OCI-LY1 (cell line): ENCODE results near the gene PCDHGB4.
"Not testable (repeated sequence)": the region's sequence is repeated elsewhere in the genome, so short reads cannot be mapped to it uniquely, and the experiment has no call there.

Source experiments
- H2AFZ ChIP-seq: fragments of 200-600 bp; sonication (generic), shearing (Covaris generic); 2 replicates; pipeline ENCODE4 v1.6.0; 2014; ENCODE audit warnings: antibody characterized with exemption, mild to moderate bottlenecking, low read length
- H3F3A ChIP-seq: fragments of 200-600 bp; sonication (generic), shearing (Covaris generic); 2 replicates; pipeline ENCODE4 v1.6.0; 2014; ENCODE audit warnings: mild to moderate bottlenecking, antibody characterized with exemption, low read length, moderate library complexity; ENCODE audit not compliant: insufficient read depth
- H3K27ac ChIP-seq: fragments of 200-600 bp; sonication (generic); 2 replicates; pipeline ENCODE4 v1.5.1; 2014; ENCODE audit warnings: low read length, mixed run types, mild to moderate bottlenecking, low read depth; ENCODE audit not compliant: poor library complexity, severe bottlenecking
- H3K27me3 ChIP-seq: fragments of 200-600 bp; sonication (generic); 2 replicates; pipeline ENCODE4 v1.6.0; 2014; ENCODE audit warnings: antibody characterized with exemption, mild to moderate bottlenecking, low read length, moderate library complexity; ENCODE audit not compliant: insufficient read depth
- H3K36me3 ChIP-seq: fragments of 200-600 bp; sonication (generic); 2 replicates; pipeline ENCODE4 v1.6.1; 2014; ENCODE audit warnings: mild to moderate bottlenecking, antibody characterized with exemption, low read length, moderate library complexity, mixed read lengths; ENCODE audit not compliant: insufficient read depth
- H3K4me1 ChIP-seq: fragments of 200-600 bp; sonication (generic); 2 replicates; pipeline ENCODE4 v1.5.1; 2014; ENCODE audit warnings: mild to moderate bottlenecking, low read length, moderate library complexity; ENCODE audit not compliant: insufficient read depth, severe bottlenecking
- H3K4me2 ChIP-seq: fragments of 200-600 bp; sonication (generic), shearing (Covaris generic); 2 replicates; pipeline ENCODE4 v1.6.1; 2014; ENCODE audit warnings: low read length
- H3K4me3 ChIP-seq: fragments of 200-600 bp; sonication (generic); 2 replicates; pipeline ENCODE4 v1.5.1; 2014; ENCODE audit warnings: low read length, low read depth, mild to moderate bottlenecking, mixed read lengths; ENCODE audit not compliant: poor library complexity, severe bottlenecking
- H3K79me2 ChIP-seq: fragments of 200-600 bp; shearing (Covaris generic); 2 replicates; pipeline ENCODE4 v1.6.1; 2016; ENCODE audit warnings: mixed run types, low read length, mixed read lengths; ENCODE audit not compliant: insufficient read depth
- H3K9ac ChIP-seq: fragments of 200-600 bp; sonication (generic), shearing (Covaris generic); 2 replicates; pipeline ENCODE4 v1.6.1; 2014; ENCODE audit warnings: mild to moderate bottlenecking, low read length, mixed read lengths
- H3K9me2 ChIP-seq: fragments of 200-600 bp; sonication (generic), shearing (Covaris generic); 2 replicates; pipeline ENCODE4 v1.6.1; 2014; ENCODE audit warnings: low read depth, mild to moderate bottlenecking, low read length, mixed read lengths
- H3K9me3 ChIP-seq: fragments of 200-600 bp; shearing (Covaris generic); 2 replicates; pipeline ENCODE4 v1.6.1; 2014; ENCODE audit warnings: low read length, mixed read lengths
- H4K20me1 ChIP-seq: fragments of 200-600 bp; sonication (generic), shearing (Covaris generic); 2 replicates; pipeline ENCODE4 v1.6.0; 2016; ENCODE audit warnings: mild to moderate bottlenecking, low read length; ENCODE audit not compliant: insufficient read depth
- EZH2 ChIP-seq: fragments of 200-600 bp; sonication (generic), shearing (Covaris generic); IDR thresholded peaks from 2 replicates; pipeline ENCODE4 v1.8.0; 2017; ENCODE audit warnings: borderline replicate concordance, mixed run types, mild to moderate bottlenecking, antibody characterized with exemption, low read length, moderate library complexity, mixed read lengths
- TF ChIP-seq, protein P1 (sequence below): fragments of 200-600 bp; sonication (generic), shearing (Covaris generic); IDR thresholded peaks from 2 replicates; pipeline ENCODE4 v1.5.1; 2017; ENCODE audit warnings: mild to moderate bottlenecking, antibody characterized with exemption, low read length, moderate library complexity, mixed read lengths

PCDHGB4 gene

DNA sequence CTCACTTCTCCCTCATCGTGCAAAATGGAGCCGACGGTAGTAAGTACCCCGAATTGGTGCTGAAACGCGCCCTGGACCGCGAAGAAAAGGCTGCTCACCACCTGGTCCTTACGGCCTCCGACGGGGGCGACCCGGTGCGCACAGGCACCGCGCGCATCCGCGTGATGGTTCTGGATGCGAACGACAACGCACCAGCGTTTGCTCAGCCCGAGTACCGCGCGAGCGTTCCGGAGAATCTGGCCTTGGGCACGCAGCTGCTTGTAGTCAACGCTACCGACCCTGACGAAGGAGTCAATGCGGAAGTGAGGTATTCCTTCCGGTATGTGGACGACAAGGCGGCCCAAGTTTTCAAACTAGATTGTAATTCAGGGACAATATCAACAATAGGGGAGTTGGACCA is 43.8 kb downstream of the PCDHGB4 start:
- Histone ChIP-seq H3K27me3 (no peaks in the 10 kb centered on the region), H3K9ac (peak overlapping the region; percentile 68; the same call in 1 of the 2 replicates), H3K9me2 (no peaks in the 10 kb centered on the region), H3K4me3 (peak overlapping the region; percentile 74), H2AFZ (no peak overlapping the region), H3K9me3 (peaks cover 6% of the 10 kb centered on the region; the same call in 1 of the 2 replicates), H3K4me1 (peaks cover 6% of the 10 kb centered on the region), H3K36me3 (no peaks in the 10 kb centered on the region), H3K79me2 (no peaks in the 10 kb centered on the region), H3K27ac (no peak overlapping the region), H4K20me1 (no peaks in the 10 kb centered on the region), H3F3A (no peaks in the 10 kb centered on the region), H3K4me2 (peak overlapping the region; percentile 90)
- TF ChIP-seq, protein P1, sequence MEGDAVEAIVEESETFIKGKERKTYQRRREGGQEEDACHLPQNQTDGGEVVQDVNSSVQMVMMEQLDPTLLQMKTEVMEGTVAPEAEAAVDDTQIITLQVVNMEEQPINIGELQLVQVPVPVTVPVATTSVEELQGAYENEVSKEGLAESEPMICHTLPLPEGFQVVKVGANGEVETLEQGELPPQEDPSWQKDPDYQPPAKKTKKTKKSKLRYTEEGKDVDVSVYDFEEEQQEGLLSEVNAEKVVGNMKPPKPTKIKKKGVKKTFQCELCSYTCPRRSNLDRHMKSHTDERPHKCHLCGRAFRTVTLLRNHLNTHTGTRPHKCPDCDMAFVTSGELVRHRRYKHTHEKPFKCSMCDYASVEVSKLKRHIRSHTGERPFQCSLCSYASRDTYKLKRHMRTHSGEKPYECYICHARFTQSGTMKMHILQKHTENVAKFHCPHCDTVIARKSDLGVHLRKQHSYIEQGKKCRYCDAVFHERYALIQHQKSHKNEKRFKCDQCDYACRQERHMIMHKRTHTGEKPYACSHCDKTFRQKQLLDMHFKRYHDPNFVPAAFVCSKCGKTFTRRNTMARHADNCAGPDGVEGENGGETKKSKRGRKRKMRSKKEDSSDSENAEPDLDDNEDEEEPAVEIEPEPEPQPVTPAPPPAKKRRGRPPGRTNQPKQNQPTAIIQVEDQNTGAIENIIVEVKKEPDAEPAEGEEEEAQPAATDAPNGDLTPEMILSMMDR: no peak
- TF ChIP-seq EZH2: no peak

DNA sequence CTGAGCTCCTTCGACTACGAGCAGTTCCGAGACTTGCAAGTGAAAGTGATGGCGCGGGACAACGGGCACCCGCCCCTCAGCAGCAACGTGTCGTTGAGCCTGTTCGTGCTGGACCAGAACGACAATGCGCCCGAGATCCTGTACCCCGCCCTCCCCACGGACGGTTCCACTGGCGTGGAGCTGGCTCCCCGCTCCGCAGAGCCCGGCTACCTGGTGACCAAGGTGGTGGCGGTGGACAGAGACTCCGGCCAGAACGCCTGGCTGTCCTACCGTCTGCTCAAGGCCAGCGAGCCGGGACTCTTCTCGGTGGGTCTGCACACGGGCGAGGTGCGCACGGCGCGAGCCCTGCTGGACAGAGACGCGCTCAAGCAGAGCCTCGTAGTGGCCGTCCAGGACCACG is 44.8 kb downstream of the PCDHGB4 start:
- not testable (repeated sequence) for H2AFZ ChIP-seq, H3K9me3 ChIP-seq, H3K27ac ChIP-seq, H3K4me1 ChIP-seq, H3K9ac ChIP-seq, H3K36me3 ChIP-seq, H3F3A ChIP-seq, H3K27me3 ChIP-seq, H3K4me3 ChIP-seq, H3K79me2 ChIP-seq, H4K20me1 ChIP-seq, H3K9me2 ChIP-seq, H3K4me2 ChIP-seq

DNA sequence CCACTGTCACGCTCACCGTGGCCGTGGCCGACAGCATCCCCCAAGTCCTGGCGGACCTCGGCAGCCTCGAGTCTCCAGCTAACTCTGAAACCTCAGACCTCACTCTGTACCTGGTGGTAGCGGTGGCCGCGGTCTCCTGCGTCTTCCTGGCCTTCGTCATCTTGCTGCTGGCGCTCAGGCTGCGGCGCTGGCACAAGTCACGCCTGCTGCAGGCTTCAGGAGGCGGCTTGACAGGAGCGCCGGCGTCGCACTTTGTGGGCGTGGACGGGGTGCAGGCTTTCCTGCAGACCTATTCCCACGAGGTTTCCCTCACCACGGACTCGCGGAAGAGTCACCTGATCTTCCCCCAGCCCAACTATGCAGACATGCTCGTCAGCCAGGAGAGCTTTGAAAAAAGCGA is 45.2 kb downstream of the PCDHGB4 start:
- not testable (repeated sequence) for H3K4me3 ChIP-seq, H3K79me2 ChIP-seq, H3K4me1 ChIP-seq, H3K36me3 ChIP-seq, H3K4me2 ChIP-seq, H2AFZ ChIP-seq, H3F3A ChIP-seq, H3K9me2 ChIP-seq, H4K20me1 ChIP-seq, H3K27ac ChIP-seq, H3K27me3 ChIP-seq, H3K9me3 ChIP-seq, H3K9ac ChIP-seq

DNA sequence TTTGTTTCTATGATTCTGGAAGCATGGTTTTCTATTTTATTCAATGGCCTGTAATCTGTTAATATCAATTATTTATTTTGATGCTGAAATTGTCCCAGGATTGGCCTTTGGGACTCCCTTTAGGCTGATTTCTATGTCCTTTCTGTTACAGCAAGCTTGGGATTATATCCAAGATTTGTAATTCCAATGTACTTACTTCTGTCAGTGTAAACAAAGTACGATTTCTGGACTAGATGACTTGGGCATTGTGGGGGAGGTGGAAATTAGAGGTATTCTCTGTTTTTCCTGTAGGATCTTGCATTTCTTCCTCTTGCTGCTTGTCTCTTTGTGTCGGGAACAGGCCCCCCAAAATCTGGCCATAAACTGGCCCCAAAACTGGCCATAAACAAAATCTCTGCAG is 46.5 kb downstream of the PCDHGB4 start:
- H3K9me3 ChIP-seq: peaks cover 8% of the 10 kb centered on the region; the same call in 1 of the 2 replicates
- no peaks in the 10 kb centered on the region for H4K20me1 ChIP-seq
- TF ChIP-seq, protein P1: no peak
- no peak for TF ChIP-seq EZH2
- H3K4me1 ChIP-seq: peaks cover 6% of the 10 kb centered on the region
- H3K4me3 ChIP-seq: no peak overlapping the region
- no peaks in the 10 kb centered on the region for H3K27me3 ChIP-seq
- H3K36me3 ChIP-seq: no peaks in the 10 kb centered on the region
- no peaks in the 10 kb centered on the region for H3K79me2 ChIP-seq
- H3K4me2 ChIP-seq: no peak overlapping the region
- no peaks in the 10 kb centered on the region for H3F3A ChIP-seq
- H3K27ac ChIP-seq: no peak overlapping the region
- no peaks in the 10 kb centered on the region for H3K9me2 ChIP-seq
- H3K9ac ChIP-seq: no peak overlapping the region
- H2AFZ ChIP-seq: no peak overlapping the region
